ENCODE data around the gene RNASE8. TPM values are rescaled to one million over a fixed set of nuclear protein-coding genes. Genes with fewer than 3 reads are reported as not detected.

The RNASE8 gene
- total RNA-seq, 4 donors from 2014 or later, result not detected

GRCh38 chr14:21056520-21057163 lies 980 bp upstream of the RNASE8 start:
- no peaks in the 10 kb centered on the region for H3K36me3 ChIP-seq
- no peak for ATAC-seq
- H3K27me3 ChIP-seq, result no peaks in the 10 kb centered on the region
- H3K4me3 ChIP-seq, result no peak overlapping the region
- no peak for TF ChIP-seq CTCF (IDR thresholded peaks at IDR 0.05 in 4 of 5, conservative IDR thresholded peaks at IDR 0.05 in 1 of 5)
- TF ChIP-seq POLR2A (IDR thresholded peaks at IDR 0.05), result no peak
- H3K9me3 ChIP-seq, result no peaks in the 10 kb centered on the region
- no peak overlapping the region for H3K27ac ChIP-seq
- intact Hi-C loops (cut with DNase I; ENCODE audit: low total_unique reads) (loop anchor here (5.0 kb wide), 1 partner anchor 41 kb away; the partner anchor contains the start of gene ZNF219), in situ Hi-C loops (cut with MboI; ENCODE audit: low sequenced_read_pairs in 4 of 4) (loop anchor here in 1 of 4 donors (25.0 kb wide), 1 partner anchor 369 kb away; the partner anchor contains the start of genes ANG and RNASE4)
- H3K4me1 ChIP-seq, result no peaks in the 10 kb centered on the region
- DNase-seq, result no peak

- H3K9me3 ChIP-seq, result no peaks in the 10 kb centered on the region
- in situ Hi-C loops (cut with MboI; ENCODE audit: low sequenced_read_pairs in 4 of 4), result loop anchor here in 1 of 4 donors (25.0 kb wide), 1 partner anchor 372 kb away; the partner anchor contains the start of genes ANG and RNASE4
- DNase-seq, result no peak
- no peaks in the 10 kb centered on the region for H3K36me3 ChIP-seq
- intact Hi-C loops (cut with DNase I; ENCODE audit: low total_unique reads), result loop anchor here (5.0 kb wide), 1 partner anchor 38 kb away; the partner anchor contains the start of gene ZNF219
- no peak for ATAC-seq
- no peaks in the 10 kb centered on the region for H3K27me3 ChIP-seq
- no peak overlapping the region for H3K27ac ChIP-seq
- no peaks in the 10 kb centered on the region for H3K4me1 ChIP-seq
- TF ChIP-seq CTCF (IDR thresholded peaks at IDR 0.05 in 4 of 5, conservative IDR thresholded peaks at IDR 0.05 in 1 of 5), result no peak
- TF ChIP-seq POLR2A (IDR thresholded peaks at IDR 0.05), result no peak
- no peak overlapping the region for H3K4me3 ChIP-seq
These were observed 1.3 kb downstream of the RNASE8 start for GRCh38 chr14:21058903-21059302.

- ATAC-seq, result no peak
- TF ChIP-seq POLR2A (IDR thresholded peaks at IDR 0.05) (no peak), CTCF (IDR thresholded peaks at IDR 0.05 in 4 of 5, conservative IDR thresholded peaks at IDR 0.05 in 1 of 5) (no peak)
- Histone ChIP-seq H3K27ac (no peak overlapping the region), H3K27me3 (no peaks in the 10 kb centered on the region), H3K9me3 (no peaks in the 10 kb centered on the region), H3K36me3 (no peaks in the 10 kb centered on the region), H3K4me3 (no peak overlapping the region), H3K4me1 (no peaks in the 10 kb centered on the region)
- no peak for DNase-seq
- intact Hi-C loops (cut with DNase I; ENCODE audit: low total_unique reads) (loop anchor here (5.0 kb wide), 1 partner anchor 37 kb away; the partner anchor contains the start of gene ZNF219), in situ Hi-C loops (cut with MboI; ENCODE audit: low sequenced_read_pairs in 4 of 4) (loop anchor here in 1 of 4 donors (25.0 kb wide), 1 partner anchor 373 kb away; the partner anchor contains the start of genes ANG and RNASE4)
These were observed 2.4 kb downstream of the RNASE8 start for GRCh38 chr14:21059842-21060613.

GRCh38 chr14:21060614-21061346 lies 3.2 kb downstream of the RNASE8 start:
- no peaks in the 10 kb centered on the region for H3K9me3 ChIP-seq
- H3K4me1 ChIP-seq, result no peaks in the 10 kb centered on the region
- TF ChIP-seq POLR2A (IDR thresholded peaks at IDR 0.05), result no peak
- TF ChIP-seq CTCF (IDR thresholded peaks at IDR 0.05 in 4 of 5, conservative IDR thresholded peaks at IDR 0.05 in 1 of 5), result no peak
- intact Hi-C loops (cut with DNase I; ENCODE audit: low total_unique reads), result no loop called here
- H3K27ac ChIP-seq, result no peak overlapping the region
- in situ Hi-C loops (cut with MboI; ENCODE audit: low sequenced_read_pairs in 4 of 4), result loop anchor here in 1 of 4 donors (25.0 kb wide), 1 partner anchor 373 kb away; the partner anchor contains the start of genes ANG and RNASE4
- H3K36me3 ChIP-seq, result no peaks in the 10 kb centered on the region
- H3K4me3 ChIP-seq, result no peak overlapping the region
- no peak for DNase-seq
- no peak for ATAC-seq
- no peaks in the 10 kb centered on the region for H3K27me3 ChIP-seq
